GM19468 (cell line): ENCODE data around the gene PARD6G.
"Not testable (repeated sequence)": the region's sequence is repeated elsewhere in the genome, so short reads cannot be mapped to it uniquely, and the experiment has no call there.

Experiments used
- ATAC-seq: cut with Tn5 transposase; IDR thresholded peaks from one replicate; pipeline ENCODE4 v1.9.1; 2021; ENCODE audit warnings: mild to moderate bottlenecking, moderate library complexity, moderate number of reproducible peaks; ENCODE audit not compliant: unreplicated experiment; ENCODE audit errors: extremely low read depth

Gene PARD6G

GRCh38 chr18:80243204-80243603 is 4.1 kb downstream of the PARD6G start:
- ATAC-seq: no peak

GRCh38 chr18:80241919-80242777 is 5.2 kb downstream of the PARD6G start:
- ATAC-seq: no peak

- ATAC-seq: no peak
Observed at GRCh38 chr18:80239830-80240229, 7.5 kb downstream of the PARD6G start.

GRCh38 chr18:80238651-80239260 is 8.6 kb downstream of the PARD6G start:
- no peak for ATAC-seq

- ATAC-seq: not testable (repeated sequence)
Observed at GRCh38 chr18:80237519-80237918, 9.8 kb downstream of the PARD6G start.

GRCh38 chr18:80234398-80234797 is 12.9 kb downstream of the PARD6G start:
- ATAC-seq: no peak

- no peak for ATAC-seq
Observed at GRCh38 chr18:80233899-80234298, 13.4 kb downstream of the PARD6G start.

- ATAC-seq: no peak
Observed at GRCh38 chr18:80233201-80233835, 14.0 kb downstream of the PARD6G start.

- ATAC-seq: no peak
Observed at GRCh38 chr18:80232710-80233109, 14.6 kb downstream of the PARD6G start.

- no peak for ATAC-seq
Observed at GRCh38 chr18:80232030-80232429, 15.3 kb downstream of the PARD6G start.

GRCh38 chr18:80231616-80232015 is 15.7 kb downstream of the PARD6G start:
- ATAC-seq: no peak

- ATAC-seq: no peak
Observed at GRCh38 chr18:80231151-80231550, 16.2 kb downstream of the PARD6G start.

GRCh38 chr18:80229766-80230745 is 17.3 kb downstream of the PARD6G start:
- ATAC-seq: no peak

GRCh38 chr18:80229363-80229762 is 18.0 kb downstream of the PARD6G start:
- no peak for ATAC-seq

GRCh38 chr18:80228051-80228848 is 19.1 kb downstream of the PARD6G start:
- ATAC-seq: no peak

- no peak for ATAC-seq
Observed at GRCh38 chr18:80227472-80227871, 19.8 kb downstream of the PARD6G start.

- ATAC-seq: no peak
Observed at GRCh38 chr18:80225685-80226084, 21.6 kb downstream of the PARD6G start.

- no peak for ATAC-seq
Observed at GRCh38 chr18:80223581-80224148, 23.6 kb downstream of the PARD6G start.

- not testable (repeated sequence) for ATAC-seq
Observed at GRCh38 chr18:80219488-80219887, 27.8 kb downstream of the PARD6G start.
